ENCODE measurements around the gene TOP1.

The TOP1 gene

GRCh38 chr20:41145821-41146620 is 117.4 kb downstream of the TOP1 start:
- DNase-seq (ENCODE audit: low read depth): no peak

GRCh38 chr20:41147767-41148191 is 119.2 kb downstream of the TOP1 start:
- DNase-seq (ENCODE audit: low read depth): no peak

GRCh38 chr20:41148942-41149341 is 120.3 kb downstream of the TOP1 start:
- no peak for DNase-seq (ENCODE audit: low read depth)

- DNase-seq (ENCODE audit: low read depth): no peak
Observed at GRCh38 chr20:41150664-41151063, 122.0 kb downstream of the TOP1 start.

- no peak for DNase-seq (ENCODE audit: low read depth)
Observed at GRCh38 chr20:41151134-41151869, 122.7 kb downstream of the TOP1 start.

- no peak for DNase-seq (ENCODE audit: low read depth)
Observed at GRCh38 chr20:41152108-41152757, 123.6 kb downstream of the TOP1 start.

- no peak for DNase-seq (ENCODE audit: low read depth)
Observed at GRCh38 chr20:41154436-41155176, 126.0 kb downstream of the TOP1 start.

- DNase-seq (ENCODE audit: low read depth): no peak
Observed at GRCh38 chr20:41155261-41155660, 126.6 kb downstream of the TOP1 start.

- DNase-seq (ENCODE audit: low read depth): no peak
Observed at GRCh38 chr20:41158082-41158625, 129.5 kb downstream of the TOP1 start.

GRCh38 chr20:41159547-41159946 is 130.9 kb downstream of the TOP1 start:
- DNase-seq (ENCODE audit: low read depth): no peak

GRCh38 chr20:41160686-41161085 is 132.1 kb downstream of the TOP1 start:
- DNase-seq (ENCODE audit: low read depth): no peak

GRCh38 chr20:41161886-41162285 is 133.3 kb downstream of the TOP1 start:
- no peak for DNase-seq (ENCODE audit: low read depth)

GRCh38 chr20:41162396-41162795 is 133.8 kb downstream of the TOP1 start:
- no peak for DNase-seq (ENCODE audit: low read depth)

- no peak for DNase-seq (ENCODE audit: low read depth)
Observed at GRCh38 chr20:41163821-41164220, 135.2 kb downstream of the TOP1 start.

- DNase-seq (ENCODE audit: low read depth): no peak
Observed at GRCh38 chr20:41165001-41165882, 136.6 kb downstream of the TOP1 start.

- DNase-seq (ENCODE audit: low read depth): no peak
Observed at GRCh38 chr20:41166201-41167117, 137.8 kb downstream of the TOP1 start.

GRCh38 chr20:41167118-41167470 is 138.5 kb downstream of the TOP1 start:
- no peak for DNase-seq (ENCODE audit: low read depth)

- no peak for DNase-seq (ENCODE audit: low read depth)
Observed at GRCh38 chr20:41167481-41168253, 139.0 kb downstream of the TOP1 start.

All from stimulated activated CD8-positive, alpha-beta memory T cell treated with anti-CD3 and anti-CD28 coated beads, Interleukin-12 subunit alpha, Interleukin-12 subunit beta, amount 100 ng/mL, for 1 hour (primary cell).